ENCODE results near the gene UTF1. TPM values are rescaled to one million over a fixed set of nuclear protein-coding genes. Genes with fewer than 3 reads are reported as not detected.
A peak's percentile ranks its signal among the peaks of the same experiment; 100 is the strongest.
"Not testable (repeated sequence)": the region's sequence is repeated elsewhere in the genome, so short reads cannot be mapped to it uniquely, and the experiment has no call there.

Gene UTF1
- total and polyA plus RNA-seq, 2 experiments from 2014 or later = 12.2 to 51.4 TPM

- Mint-ChIP-seq H3K27me3 (ENCODE audit: insufficient read depth, low read depth, poor library complexity) (peaks cover 13% of the 10 kb centered on the region), H3K27ac (no peak overlapping the region), H3K9me3 (no peaks in the 10 kb centered on the region; the same call in 2 of the 3 replicates), H3K4me3 (peak overlapping the region; percentile 42; the same call in 2 of the 3 replicates), H3K4me1 (peaks cover 3% of the 10 kb centered on the region), H3K36me3 (ENCODE audit: low read depth) (no peaks in the 10 kb centered on the region)
- H3K9me2 ChIP-seq (ENCODE audit: insufficient read depth) = no peaks in the 10 kb centered on the region
- peak overlapping the region; percentile 59; the same call in 1 of the 2 replicates for H2AFZ ChIP-seq
- ATAC-seq = peak; percentile 79
- H3F3A ChIP-seq (replicated peaks; ENCODE audit: low read depth) = peaks cover 14% of the 10 kb centered on the region; the same call in 1 of the 2 replicates
- peak; percentile 87 for DNase-seq (ENCODE audit: low spot score)
- 0 out of 2 replicates have a peak, but pooled peaks cover 4% of the 10 kb centered on the region for H3K4me1 ChIP-seq (ENCODE audit: insufficient read depth)
- no peaks in the 10 kb centered on the region for H3K36me3 ChIP-seq (ENCODE audit: insufficient read depth)
- H4K20me1 ChIP-seq (replicated peaks; ENCODE audit: insufficient read depth) = no peaks in the 10 kb centered on the region
- no peaks in the 10 kb centered on the region for H3K27me3 ChIP-seq (ENCODE audit: insufficient read depth)
- H3K4me2 ChIP-seq = peak overlapping the region; percentile 68
- no peaks in the 10 kb centered on the region for H3K79me2 ChIP-seq (replicated peaks; ENCODE audit: insufficient read depth)
- no peak overlapping the region for H3K27ac ChIP-seq (ENCODE audit: low read depth)
- peak overlapping the region; percentile 41; the same call in 1 of the 2 replicates for H3K4me3 ChIP-seq
- TF ChIP-seq CREB1 (CRISPR knock-in tag; IDR thresholded peaks at IDR 0.05; ENCODE audit: low read depth) (no peak), CTCF (conservative IDR thresholded peaks at IDR 0.05; ENCODE audit: low read depth in 2 of 2) (no peak; a peak in 1 of 4 replicates), NANOG (IDR thresholded peaks at IDR 0.05; ENCODE audit: borderline replicate concordance) (no peak), EZH2phosphoT487 (IDR thresholded peaks at IDR 0.05; ENCODE audit: unreplicated experiment) (no peak), EZH2 (IDR thresholded peaks at IDR 0.05; ENCODE audit: low read depth, unreplicated experiment) (no peak), ETS1 (IDR thresholded peaks at IDR 0.05) (no peak)
Measured at GRCh38 chr10:133219782-133220181, 10.2 kb upstream of the UTF1 start.

- ATAC-seq = no peak
- H3K27ac Mint-ChIP-seq = peak overlapping the region; percentile 72
- Histone ChIP-seq H3K4me3 (no peak overlapping the region), H3K27ac (ENCODE audit: low read depth) (no peak overlapping the region), H3K9me2 (ENCODE audit: insufficient read depth) (no peaks in the 10 kb centered on the region), H3F3A (replicated peaks; ENCODE audit: low read depth) (peaks cover 14% of the 10 kb centered on the region; the same call in 1 of the 2 replicates), H3K79me2 (replicated peaks; ENCODE audit: insufficient read depth) (no peaks in the 10 kb centered on the region), H3K36me3 (ENCODE audit: insufficient read depth) (no peaks in the 10 kb centered on the region), H3K4me1 (ENCODE audit: insufficient read depth) (0 out of 2 replicates have a peak, but pooled peaks cover 4% of the 10 kb centered on the region), H2AFZ (no peak overlapping the region), H3K4me2 (no peak overlapping the region), H3K27me3 (ENCODE audit: insufficient read depth) (no peaks in the 10 kb centered on the region), H4K20me1 (replicated peaks; ENCODE audit: insufficient read depth) (no peaks in the 10 kb centered on the region)
- no peak for TF ChIP-seq ZNF331 (CRISPR knock-in tag; IDR thresholded peaks at IDR 0.05; ENCODE audit: low read depth)
- no peak for TF ChIP-seq EZH2 (IDR thresholded peaks at IDR 0.05; ENCODE audit: low read depth, unreplicated experiment)
- TF ChIP-seq POLR2AphosphoS5 (IDR thresholded peaks at IDR 0.05; ENCODE audit: low read depth) = no peak
- TF ChIP-seq ZNF114 (CRISPR knock-in tag; IDR thresholded peaks at IDR 0.05) = no peak
- TF ChIP-seq JUNB (IDR thresholded peaks at IDR 0.05; ENCODE audit: unreplicated experiment) = no peak
- TF ChIP-seq EZH2phosphoT487 (IDR thresholded peaks at IDR 0.05; ENCODE audit: unreplicated experiment) = no peak
- TF ChIP-seq ETS1 (IDR thresholded peaks at IDR 0.05) = no peak
- TF ChIP-seq CTCF (conservative IDR thresholded peaks at IDR 0.05; ENCODE audit: low read depth in 2 of 2) = no peak
- peaks cover 8% of the 10 kb centered on the region for H3K4me1 Mint-ChIP-seq
- H3K9me3 Mint-ChIP-seq = no peaks in the 10 kb centered on the region; the same call in 2 of the 3 replicates
- peaks cover 10% of the 10 kb centered on the region for H3K27me3 Mint-ChIP-seq (ENCODE audit: insufficient read depth, low read depth, poor library complexity)
- peak overlapping the region; percentile 37; the same call in 1 of the 3 replicates for H3K4me3 Mint-ChIP-seq
- DNase-seq (ENCODE audit: low spot score) = no peak
- H3K36me3 Mint-ChIP-seq (ENCODE audit: low read depth) = no peaks in the 10 kb centered on the region
Measured at GRCh38 chr10:133221331-133221730, 8.7 kb upstream of the UTF1 start.

GRCh38 chr10:133221756-133222155 is 8.3 kb upstream of the UTF1 start:
- H3K27me3 Mint-ChIP-seq (ENCODE audit: insufficient read depth, low read depth, poor library complexity) = peaks cover 11% of the 10 kb centered on the region
- not testable (repeated sequence) for ATAC-seq; H3K36me3 Mint-ChIP-seq (ENCODE audit: low read depth); H2AFZ ChIP-seq; H3K79me2 ChIP-seq (replicated peaks; ENCODE audit: insufficient read depth); H3K27ac ChIP-seq (ENCODE audit: low read depth); DNase-seq (ENCODE audit: low spot score); H3K4me3 Mint-ChIP-seq; H3K4me3 ChIP-seq; H3K9me2 ChIP-seq (ENCODE audit: insufficient read depth); H3K9me3 Mint-ChIP-seq; H3K4me1 Mint-ChIP-seq; H3K27me3 ChIP-seq (ENCODE audit: insufficient read depth); H3K4me2 ChIP-seq; H3K27ac Mint-ChIP-seq; H3K36me3 ChIP-seq (ENCODE audit: insufficient read depth); H3K4me1 ChIP-seq (ENCODE audit: insufficient read depth); H4K20me1 ChIP-seq (replicated peaks; ENCODE audit: insufficient read depth)
- H3F3A ChIP-seq (replicated peaks; ENCODE audit: low read depth) = peaks cover 14% of the 10 kb centered on the region; the same call in 1 of the 2 replicates

All from GM23338 (cell line).